Panc1 (cell line): ENCODE data around the gene ABCA1.

ENCODE experiments used
- CTCF ChIP-seq: fragments of 450-650 bp; IDR thresholded peaks from 2 replicates; pipeline ENCODE4 v1.5.1; 2017; ENCODE audit warnings: mild to moderate bottlenecking
- POLR2AphosphoS5 ChIP-seq: IDR thresholded peaks from 2 replicates; pipeline ENCODE4 v1.6.1; 2012; ENCODE audit warnings: mild to moderate bottlenecking, low read depth, low read length, moderate library complexity
- REST ChIP-seq, 2 experiments: IDR thresholded peaks; 2 replicates each; pipeline ENCODE4 v1.6.1; 2011 to 2012; ENCODE audit warnings: low read depth in 2 of 2, control low read depth in 1 of 2, low read length in 1 of 2, mild to moderate bottlenecking in 1 of 2, moderate library complexity in 1 of 2; ENCODE audit not compliant: insufficient read depth in 1 of 2
- SIN3A ChIP-seq: IDR thresholded peaks from 2 replicates; pipeline ENCODE4 v1.6.1; 2012; ENCODE audit warnings: low read depth, mild to moderate bottlenecking, low read length, moderate library complexity, borderline replicate concordance; ENCODE audit not compliant: insufficient read depth
- TCF7L2 ChIP-seq: IDR thresholded peaks from 2 replicates; pipeline ENCODE4 v1.6.1; 2011; ENCODE audit warnings: mild to moderate bottlenecking, low read depth, low read length, inconsistent platforms

- TF ChIP-seq CTCF (no peak), POLR2AphosphoS5 (no peak), SIN3A (no peak), REST (IDR thresholded peaks at IDR 0.05; ENCODE audit: insufficient read depth in 1 of 2, low read depth in 2 of 2, low read length in 1 of 2) (no peak), TCF7L2 (no peak)
These were observed 591 bp downstream of the ABCA1 start for GRCh38 chr9:104927216-104927911.
